Measurements from ENCODE around the gene HEPACAM.

HEPACAM gene

GRCh38 chr11:124928942-124929665, 6.7 kb downstream of the HEPACAM start:
- no peak overlapping the region for H3K4me3 Mint-ChIP-seq
- H3K27ac Mint-ChIP-seq: no peak overlapping the region
- H3K9me3 Mint-ChIP-seq (ENCODE audit: low read depth): no peaks in the 10 kb centered on the region
- no peaks in the 10 kb centered on the region for H3K36me3 Mint-ChIP-seq
- no peaks in the 10 kb centered on the region for H3K27me3 Mint-ChIP-seq
- peaks cover 14% of the 10 kb centered on the region for H3K4me1 Mint-ChIP-seq (ENCODE audit: low read depth)

- peak overlapping the region; percentile 39 for H3K4me3 Mint-ChIP-seq
- H3K4me1 Mint-ChIP-seq (ENCODE audit: low read depth): peaks cover 33% of the 10 kb centered on the region
- H3K27ac Mint-ChIP-seq: no peak overlapping the region
- H3K27me3 Mint-ChIP-seq: no peaks in the 10 kb centered on the region
- H3K36me3 Mint-ChIP-seq: no peaks in the 10 kb centered on the region
- no peaks in the 10 kb centered on the region for H3K9me3 Mint-ChIP-seq (ENCODE audit: low read depth)
These were observed 12.6 kb downstream of the HEPACAM start for GRCh38 chr11:124923296-124923695.

GRCh38 chr11:124922831-124923230, 13.0 kb downstream of the HEPACAM start:
- no peaks in the 10 kb centered on the region for H3K36me3 Mint-ChIP-seq
- H3K27me3 Mint-ChIP-seq: no peaks in the 10 kb centered on the region
- peak overlapping the region; percentile 39 for H3K4me3 Mint-ChIP-seq

GRCh38 chr11:124920870-124921609, 14.8 kb downstream of the HEPACAM start:
- Mint-ChIP-seq H3K27me3 (no peaks in the 10 kb centered on the region), H3K9me3 (ENCODE audit: low read depth) (no peaks in the 10 kb centered on the region), H3K27ac (peak overlapping the region; percentile 41), H3K36me3 (no peaks in the 10 kb centered on the region), H3K4me3 (peak overlapping the region; percentile 79), H3K4me1 (ENCODE audit: low read depth) (peaks cover 33% of the 10 kb centered on the region)

More at GRCh38 chr11:124922831-124923230, 13.0 kb downstream of the HEPACAM start:
- peaks cover 33% of the 10 kb centered on the region for H3K4me1 Mint-ChIP-seq (ENCODE audit: low read depth)
- H3K27ac Mint-ChIP-seq: no peak overlapping the region
- H3K9me3 Mint-ChIP-seq (ENCODE audit: low read depth): no peaks in the 10 kb centered on the region

- no peaks in the 10 kb centered on the region for H3K36me3 Mint-ChIP-seq
- H3K4me3 Mint-ChIP-seq: peak overlapping the region; percentile 79
- no peaks in the 10 kb centered on the region for H3K9me3 Mint-ChIP-seq (ENCODE audit: low read depth)
- H3K27ac Mint-ChIP-seq: no peak overlapping the region
- H3K4me1 Mint-ChIP-seq (ENCODE audit: low read depth): peaks cover 33% of the 10 kb centered on the region
- no peaks in the 10 kb centered on the region for H3K27me3 Mint-ChIP-seq
These were observed 15.5 kb downstream of the HEPACAM start for GRCh38 chr11:124920356-124920755.

DNA sequence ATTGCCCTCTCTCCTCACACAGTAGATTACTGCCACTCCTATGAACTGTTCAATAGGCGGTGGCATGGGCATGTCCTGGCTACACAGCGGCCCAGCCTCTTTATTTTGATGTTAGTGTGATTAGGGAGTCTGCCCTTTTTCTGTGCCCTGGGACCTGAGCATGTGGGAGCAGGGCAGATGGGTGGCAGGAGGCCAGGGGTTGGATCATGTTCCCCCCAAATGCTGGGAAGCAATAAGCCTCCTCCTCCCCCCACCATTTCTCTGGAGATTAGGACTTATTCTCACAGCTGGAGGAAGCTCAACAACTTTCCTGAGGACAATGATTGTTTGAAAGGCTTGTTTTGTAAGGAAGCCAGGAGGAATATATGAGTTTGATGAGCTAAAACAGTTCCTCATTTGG, 15.9 kb downstream of the HEPACAM start:
- Mint-ChIP-seq H3K4me1 (ENCODE audit: low read depth) (peaks cover 33% of the 10 kb centered on the region), H3K4me3 (peak overlapping the region; percentile 23)

GRCh38 chr11:124918950-124919349, 16.9 kb downstream of the HEPACAM start, which contains the start of gene HEPN1:
TSS of gene HEPN1 (plus strand) at chr11:124919250.
- Mint-ChIP-seq H3K4me3 (peak within 1 kb of the TSS; percentile 23), H3K27me3 (no peaks in the 10 kb centered on the region), H3K4me1 (ENCODE audit: low read depth) (peaks cover 29% of the 10 kb centered on the region), H3K27ac (no peak within 1 kb of the TSS), H3K9me3 (ENCODE audit: low read depth) (no peaks in the 10 kb centered on the region), H3K36me3 (no peaks in the 10 kb centered on the region)

More for the DNA sequence above, 15.9 kb downstream of the HEPACAM start:
- H3K27ac Mint-ChIP-seq: no peak overlapping the region
- no peaks in the 10 kb centered on the region for H3K27me3 Mint-ChIP-seq
- no peaks in the 10 kb centered on the region for H3K9me3 Mint-ChIP-seq (ENCODE audit: low read depth)
- no peaks in the 10 kb centered on the region for H3K36me3 Mint-ChIP-seq

DNA sequence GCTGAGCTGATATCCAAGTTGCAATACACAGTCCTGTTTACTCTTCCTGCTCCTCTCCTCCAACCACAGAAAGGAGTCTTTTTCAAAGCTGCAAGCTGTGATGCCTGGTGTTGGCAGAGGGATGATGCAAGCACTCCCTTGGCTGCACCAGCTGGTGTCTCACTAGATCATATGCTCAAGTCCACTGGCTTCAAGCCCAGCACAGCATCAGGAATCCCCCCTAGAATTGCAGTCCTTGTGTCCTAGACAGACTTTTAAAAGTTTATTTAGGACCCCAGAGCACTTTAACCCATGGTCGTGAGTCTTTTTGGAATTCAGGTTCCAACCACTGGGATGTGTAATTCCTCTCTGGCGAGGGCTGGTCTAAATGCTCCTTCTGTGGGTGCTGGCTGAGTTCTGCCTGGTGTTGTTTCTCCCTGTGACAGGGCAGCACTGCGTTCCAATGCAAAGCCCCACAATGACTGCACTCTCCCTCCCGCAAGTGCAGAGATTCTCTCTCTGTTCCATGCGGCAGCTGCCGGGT, 18.7 kb downstream of the HEPACAM start:
- Mint-ChIP-seq H3K27ac (no peak overlapping the region), H3K36me3 (no peaks in the 10 kb centered on the region), H3K27me3 (no peaks in the 10 kb centered on the region), H3K9me3 (ENCODE audit: low read depth) (no peaks in the 10 kb centered on the region), H3K4me1 (ENCODE audit: low read depth) (peaks cover 12% of the 10 kb centered on the region), H3K4me3 (no peak overlapping the region)

DNA sequence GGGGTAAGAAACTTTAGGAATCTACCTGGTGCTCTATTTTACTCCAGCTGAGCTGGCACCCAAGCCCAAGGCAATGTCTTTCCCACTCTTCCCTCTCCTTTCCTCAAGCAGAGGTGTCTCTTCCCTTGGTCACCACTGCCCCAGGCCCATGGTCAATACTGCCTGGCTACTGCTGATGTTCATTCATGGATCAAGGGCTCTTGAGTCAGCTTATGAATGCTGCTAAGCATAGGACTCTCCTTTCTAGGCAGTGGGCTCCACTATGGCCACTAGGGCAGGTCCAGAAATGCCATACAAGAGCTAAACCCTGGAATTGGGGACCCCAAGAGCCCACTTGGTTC, 19.5 kb downstream of the HEPACAM start:
- H3K27me3 Mint-ChIP-seq: no peaks in the 10 kb centered on the region
- H3K27ac Mint-ChIP-seq: no peak overlapping the region
- H3K36me3 Mint-ChIP-seq: no peaks in the 10 kb centered on the region
- peaks cover 6% of the 10 kb centered on the region for H3K4me1 Mint-ChIP-seq (ENCODE audit: low read depth)
- no peaks in the 10 kb centered on the region for H3K9me3 Mint-ChIP-seq (ENCODE audit: low read depth)
- no peak overlapping the region for H3K4me3 Mint-ChIP-seq

DNA sequence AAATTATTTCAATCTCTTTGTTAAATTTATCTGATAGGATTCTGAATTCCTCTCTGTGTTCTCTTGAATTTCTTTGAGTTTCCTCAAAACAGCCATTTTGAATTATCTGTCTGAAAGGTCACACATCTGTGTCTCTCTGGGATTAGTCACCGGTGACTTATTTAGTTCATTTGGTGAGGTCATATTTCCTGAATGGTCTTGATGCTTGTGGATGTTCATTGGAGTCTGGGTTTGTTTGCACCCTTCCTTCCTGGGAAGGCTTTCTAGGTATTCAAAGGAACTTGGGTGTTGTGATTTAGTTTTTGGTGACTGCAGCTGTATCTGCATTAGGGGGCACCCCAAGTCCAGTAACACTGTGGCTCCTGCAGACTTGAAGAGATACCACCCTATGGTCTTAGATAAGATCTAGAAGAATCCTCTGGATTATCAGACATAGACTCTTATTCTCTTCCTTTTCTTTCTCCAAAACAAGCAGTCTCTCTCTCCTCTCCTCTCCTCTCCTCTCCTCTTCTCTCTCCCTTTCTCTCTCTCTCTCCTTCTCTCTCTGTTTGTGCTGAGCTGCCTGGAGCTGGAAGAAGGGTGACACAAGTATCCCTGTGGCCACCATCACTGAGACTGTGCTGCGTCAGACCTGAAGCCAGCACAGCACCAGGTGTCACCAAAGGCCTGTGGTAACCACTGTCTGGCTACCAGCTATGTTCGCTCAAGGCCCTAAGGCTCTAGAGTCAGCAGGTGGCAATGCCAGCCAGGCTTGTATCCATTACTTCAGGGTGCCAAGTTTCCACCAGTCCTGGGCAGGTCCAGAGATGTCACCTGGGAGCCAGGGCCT, 20.1 kb downstream of the HEPACAM start:
- Mint-ChIP-seq H3K4me3 (no peak overlapping the region), H3K4me1 (ENCODE audit: low read depth) (peaks cover 5% of the 10 kb centered on the region), H3K27ac (no peak overlapping the region), H3K27me3 (no peaks in the 10 kb centered on the region), H3K36me3 (no peaks in the 10 kb centered on the region), H3K9me3 (ENCODE audit: low read depth) (no peaks in the 10 kb centered on the region)

DNA sequence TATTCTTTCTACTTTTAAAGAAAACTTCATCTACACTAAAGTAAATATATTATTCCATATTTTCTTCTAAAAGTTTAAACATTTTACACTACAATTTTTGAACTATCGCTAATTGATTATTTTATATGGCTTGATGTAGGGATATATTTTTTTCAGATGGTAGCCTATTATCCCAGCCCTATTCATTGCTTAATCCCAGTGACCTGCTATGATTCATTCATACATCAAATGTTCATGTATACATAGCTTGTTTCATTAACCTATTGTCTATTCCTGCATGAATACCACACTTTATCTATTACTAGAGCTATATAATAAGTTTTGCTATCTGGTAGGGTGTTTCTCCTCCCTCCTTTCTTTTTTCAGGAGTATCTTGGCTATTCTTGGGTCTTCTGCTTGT, 33.2 kb downstream of the HEPACAM start:
- Mint-ChIP-seq H3K9me3 (ENCODE audit: low read depth) (no peaks in the 10 kb centered on the region), H3K27ac (no peak overlapping the region), H3K4me3 (no peak overlapping the region)

DNA sequence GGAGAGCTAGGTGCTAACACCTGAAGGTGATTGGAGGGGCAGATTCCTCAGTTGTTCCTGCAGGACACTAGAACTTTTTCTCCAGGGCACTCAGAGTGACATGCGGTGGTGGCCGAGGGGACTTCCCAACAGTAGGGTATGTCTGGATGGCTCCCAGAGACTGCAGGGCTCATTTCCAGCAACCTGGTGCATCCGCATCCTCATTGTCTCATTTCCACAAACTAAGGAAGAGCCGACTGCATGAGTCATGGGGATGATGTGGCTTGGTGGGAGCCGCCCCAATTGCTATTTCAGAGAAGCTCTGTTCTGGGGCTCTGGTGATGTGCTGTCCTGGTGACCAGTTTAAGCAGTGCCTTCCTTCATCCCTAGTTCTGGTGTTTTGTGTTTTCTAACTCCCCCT, 35.4 kb downstream of the HEPACAM start:
- Mint-ChIP-seq H3K36me3 (no peaks in the 10 kb centered on the region), H3K27ac (no peak overlapping the region), H3K9me3 (ENCODE audit: low read depth) (no peaks in the 10 kb centered on the region), H3K27me3 (peaks cover 11% of the 10 kb centered on the region), H3K4me3 (no peak overlapping the region), H3K4me1 (ENCODE audit: low read depth) (peaks cover 5% of the 10 kb centered on the region)

More for the DNA sequence above, 33.2 kb downstream of the HEPACAM start:
- H3K4me1 Mint-ChIP-seq (ENCODE audit: low read depth): peaks cover 3% of the 10 kb centered on the region
- H3K36me3 Mint-ChIP-seq: no peaks in the 10 kb centered on the region
- H3K27me3 Mint-ChIP-seq: peaks cover 12% of the 10 kb centered on the region

- H3K27me3 Mint-ChIP-seq: peaks cover 7% of the 10 kb centered on the region
- H3K27ac Mint-ChIP-seq: no peak overlapping the region
- no peaks in the 10 kb centered on the region for H3K9me3 Mint-ChIP-seq (ENCODE audit: low read depth)
- H3K4me1 Mint-ChIP-seq (ENCODE audit: low read depth): peaks cover 5% of the 10 kb centered on the region
- H3K36me3 Mint-ChIP-seq: no peaks in the 10 kb centered on the region
- no peak overlapping the region for H3K4me3 Mint-ChIP-seq
These were observed 36.3 kb downstream of the HEPACAM start for GRCh38 chr11:124899383-124900145.

- Mint-ChIP-seq H3K27me3 (peaks cover 7% of the 10 kb centered on the region), H3K4me3 (no peak overlapping the region), H3K4me1 (ENCODE audit: low read depth) (peaks cover 5% of the 10 kb centered on the region), H3K36me3 (no peaks in the 10 kb centered on the region), H3K27ac (no peak overlapping the region), H3K9me3 (ENCODE audit: low read depth) (no peaks in the 10 kb centered on the region)
These were observed 37.1 kb downstream of the HEPACAM start for GRCh38 chr11:124898711-124899110.
